GM21723 (cell line): ENCODE results near the gene SLAMF1.
"Not testable (repeated sequence)": the region's sequence is repeated elsewhere in the genome, so short reads cannot be mapped to it uniquely, and the experiment has no call there.

Experiments
- ATAC-seq: cut with Tn5 transposase; IDR thresholded peaks from one replicate; pipeline ENCODE4 v1.9.1; 2021; ENCODE audit warnings: mild to moderate bottlenecking, moderate library complexity; ENCODE audit not compliant: unreplicated experiment

The SLAMF1 gene, protein sequence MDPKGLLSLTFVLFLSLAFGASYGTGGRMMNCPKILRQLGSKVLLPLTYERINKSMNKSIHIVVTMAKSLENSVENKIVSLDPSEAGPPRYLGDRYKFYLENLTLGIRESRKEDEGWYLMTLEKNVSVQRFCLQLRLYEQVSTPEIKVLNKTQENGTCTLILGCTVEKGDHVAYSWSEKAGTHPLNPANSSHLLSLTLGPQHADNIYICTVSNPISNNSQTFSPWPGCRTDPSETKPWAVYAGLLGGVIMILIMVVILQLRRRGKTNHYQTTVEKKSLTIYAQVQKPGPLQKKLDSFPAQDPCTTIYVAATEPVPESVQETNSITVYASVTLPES

DNA sequence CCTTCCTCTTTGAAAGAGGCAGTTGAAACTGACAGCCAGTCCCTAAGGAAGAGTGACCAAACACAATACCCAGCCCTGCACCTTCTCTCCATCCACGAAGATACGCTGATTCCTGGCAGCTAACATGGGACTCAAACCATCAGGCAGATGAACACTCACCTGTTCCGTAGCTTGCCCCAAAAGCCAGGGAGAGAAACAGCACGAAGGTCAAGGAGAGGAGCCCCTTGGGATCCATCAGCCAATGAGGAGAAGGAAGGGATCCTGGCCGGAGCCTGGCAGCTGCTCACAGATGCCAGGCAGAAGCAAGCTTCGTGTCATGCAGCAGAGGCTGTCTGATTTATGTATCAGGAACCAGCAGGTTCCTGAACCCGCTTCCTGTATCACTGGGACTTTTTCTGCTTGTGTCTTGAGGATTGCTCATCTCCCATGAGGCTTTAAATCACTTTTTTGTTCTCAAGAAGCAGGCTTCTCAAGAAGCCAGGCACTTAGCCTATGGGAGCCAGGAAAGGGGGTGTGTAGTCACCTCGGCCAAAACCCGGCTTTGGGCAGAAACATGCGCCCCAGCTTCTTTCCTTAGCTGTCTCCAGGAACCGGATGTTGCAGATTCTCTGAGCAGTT, at the start of gene SLAMF1:
Gene SLAMF1 (minus strand): TSS at position 334 of the 618 bp plus-strand sequence. CDS start 99 bp downstream, at position 235.
- ATAC-seq: peak; percentile 49

DNA sequence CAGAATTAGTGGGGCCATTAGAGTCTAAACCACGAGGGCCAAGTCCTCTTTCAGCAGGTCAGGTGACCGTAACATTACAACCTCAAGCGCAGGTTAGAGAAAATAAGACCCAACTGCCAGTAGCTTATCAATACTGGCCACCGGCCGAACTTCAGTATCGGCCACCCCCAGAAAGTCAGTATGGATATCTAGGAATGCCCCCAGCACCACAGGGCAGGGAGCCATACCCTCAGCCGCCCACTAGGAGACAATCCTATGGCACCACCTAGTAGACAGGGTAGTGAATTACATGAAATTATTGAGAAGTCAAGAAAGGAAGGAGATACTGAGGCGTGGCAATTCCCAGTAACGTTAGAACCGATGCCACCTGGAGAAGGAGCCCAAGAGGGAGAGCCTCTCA, 45.5 kb upstream of the SLAMF1 start:
- not testable (repeated sequence) for ATAC-seq

GRCh38 chr1:160685266-160685665, 38.4 kb upstream of the SLAMF1 start:
- no peak for ATAC-seq

GRCh38 chr1:160682983-160683865, 36.4 kb upstream of the SLAMF1 start:
- no peak for ATAC-seq

DNA sequence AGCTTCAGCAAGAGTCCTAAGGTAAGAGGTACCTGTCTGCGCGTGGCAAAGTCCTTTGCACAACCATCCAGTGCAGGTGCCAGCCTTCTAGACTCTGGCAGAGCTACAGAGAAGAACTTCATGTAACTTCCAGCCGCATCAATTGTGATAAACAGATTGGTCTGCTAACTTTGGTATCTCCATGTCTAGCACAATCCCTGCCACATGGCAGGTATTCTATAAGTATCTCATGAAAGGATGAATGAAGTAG, 35.0 kb upstream of the SLAMF1 start:
- no peak for ATAC-seq

GRCh38 chr1:160681066-160681890, 34.4 kb upstream of the SLAMF1 start:
- peak; percentile 40 for ATAC-seq

GRCh38 chr1:160680399-160680798, 33.6 kb upstream of the SLAMF1 start:
- no peak for ATAC-seq

GRCh38 chr1:160679893-160680292, 33.0 kb upstream of the SLAMF1 start:
- no peak for ATAC-seq

DNA sequence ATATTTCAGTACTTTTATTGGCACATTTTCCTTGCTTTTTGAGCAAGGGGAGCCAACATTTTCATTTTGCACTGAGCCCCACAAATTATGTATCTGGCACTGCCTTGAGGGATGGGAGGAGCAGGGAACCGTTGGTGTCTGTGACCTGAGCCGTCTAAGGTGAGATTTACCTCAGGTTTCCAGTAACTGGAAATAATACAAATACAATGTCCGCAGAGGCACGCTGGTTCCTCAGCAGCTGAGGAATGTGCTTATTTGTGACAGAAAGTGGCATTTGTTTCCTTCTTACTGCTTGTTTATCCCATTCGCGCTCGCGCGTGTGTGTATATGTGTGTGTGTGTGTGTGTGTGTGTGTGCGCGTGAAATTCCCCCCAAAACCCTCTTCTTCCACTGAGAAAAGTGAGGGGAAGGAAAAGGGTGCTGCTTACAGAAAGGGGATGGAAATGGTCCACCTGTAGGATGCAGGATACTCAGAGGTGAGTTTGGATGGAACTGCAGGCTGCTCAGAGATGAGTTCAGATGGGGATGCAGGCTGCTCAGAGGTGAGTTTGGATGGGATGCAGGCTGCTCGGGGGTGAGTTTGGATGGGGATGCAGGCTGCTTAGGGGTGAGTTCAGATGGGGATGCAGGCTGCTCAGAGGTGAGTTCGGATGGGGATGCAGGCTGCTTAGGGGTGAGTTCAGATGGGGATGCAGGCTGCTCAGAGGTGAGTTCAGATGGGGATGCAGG, 30.2 kb upstream of the SLAMF1 start:
- no peak for ATAC-seq

- peak; percentile 57 for ATAC-seq
Observed at GRCh38 chr1:160675641-160676410, 29.0 kb upstream of the SLAMF1 start.

GRCh38 chr1:160674415-160674814, 27.6 kb upstream of the SLAMF1 start:
- no peak for ATAC-seq

- ATAC-seq: no peak
Observed at GRCh38 chr1:160672789-160673695, 26.2 kb upstream of the SLAMF1 start.

- no peak for ATAC-seq
Observed at GRCh38 chr1:160671603-160672517, 25.0 kb upstream of the SLAMF1 start.

GRCh38 chr1:160670701-160671100, 23.9 kb upstream of the SLAMF1 start:
- no peak for ATAC-seq

GRCh38 chr1:160669802-160670201, 23.0 kb upstream of the SLAMF1 start:
- no peak for ATAC-seq

- no peak for ATAC-seq
Observed at GRCh38 chr1:160669276-160669675, 22.4 kb upstream of the SLAMF1 start.

DNA sequence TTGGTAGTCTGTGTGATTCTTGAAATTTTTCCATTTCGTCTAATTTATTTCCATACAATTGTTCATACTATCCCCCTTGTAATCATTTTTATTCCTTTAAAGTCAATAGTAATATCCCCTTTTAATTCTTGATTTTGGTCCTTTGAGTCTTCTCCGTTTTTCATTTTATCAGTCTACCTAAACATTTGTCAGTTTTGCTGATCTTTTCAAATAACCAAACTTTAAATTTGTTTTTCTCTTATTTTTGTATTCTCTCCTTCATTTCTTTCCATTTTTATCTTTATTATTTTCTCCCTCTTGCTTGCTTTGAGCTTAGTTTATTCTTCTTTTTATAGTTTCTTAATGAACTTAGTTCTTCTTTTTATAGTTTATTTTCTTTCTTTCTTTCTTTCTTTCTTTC, 21.1 kb upstream of the SLAMF1 start:
- ATAC-seq: no peak

DNA sequence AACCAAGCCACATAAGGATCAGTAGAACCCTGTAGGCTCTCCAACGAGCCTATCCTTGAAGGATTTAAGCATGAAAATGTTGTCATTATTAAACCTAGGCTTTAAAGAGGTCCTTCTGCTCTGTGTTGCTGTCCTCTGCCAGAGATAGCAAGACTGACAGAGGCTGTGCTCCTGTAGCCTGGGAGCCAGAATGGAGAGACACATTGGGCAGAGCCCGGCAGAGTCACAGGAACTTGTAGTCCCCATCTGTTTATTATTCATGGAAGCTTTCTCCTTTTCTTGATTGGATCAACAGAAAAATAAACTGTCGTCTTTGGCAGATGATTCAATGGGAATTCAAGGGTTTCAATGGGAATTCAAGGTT, 19.2 kb upstream of the SLAMF1 start:
- ATAC-seq: no peak
